Endothelial cell of umbilical vein (primary cell): Measurements from ENCODE around the gene SOX9. TPM values are rescaled to one million over a fixed set of nuclear protein-coding genes. Genes with fewer than 3 reads are reported as not detected.

Experiments
- BruUV-seq: library from RNA; stranded (reverse); fragments of 400-500 nt; replicated peaks from 2 replicates; lab custom pipeline; 2021; lab: Mats Ljungman, UMichigan
- CTCF ChIA-PET: fragments of 300-600, 350-600 bp; sonication (Branson Sonifier 250); formaldehyde crosslinking; loops from one replicate; lab custom pipeline; 2021; ENCODE audit warnings: antibody characterized with exemption, inconsistent platforms; lab: Charles Lee
- POLR2A ChIA-PET: fragments of 300-600, 350-600 bp; sonication (Branson Sonifier 250); formaldehyde crosslinking; loops from one replicate; lab custom pipeline; 2021; ENCODE audit warnings: antibody characterized with exemption, inconsistent platforms; lab: Charles Lee
- DNase-seq: peaks from one replicate; pipeline ENCODE4 v3.0.0-alpha.2; 2011; ENCODE audit warnings: low read depth, low spot score
- FAIRE-seq: peaks from 2 replicates; lab custom pipeline; 2011; peaks lifted over from hg19 to GRCh38; lab: Jason Lieb, UNC
- H2AFZ ChIP-seq: 2 replicates; pipeline ENCODE4 v1.6.0; 2012; ENCODE audit warnings: low read depth, low read length, control low read depth, inconsistent platforms
- H3K27ac ChIP-seq: 2 replicates; pipeline ENCODE4 v1.5.1; 2011; ENCODE audit warnings: low read depth, mild to moderate bottlenecking, control low read depth, low read length, moderate library complexity; ENCODE audit not compliant: insufficient read depth
- H3K27me3 ChIP-seq, 2 experiments: 2 replicates each; pipeline versions ENCODE4 v1.6.0 to v1.6.1; 2011; ENCODE audit warnings: low read length in 2 of 2, mixed read lengths in 1 of 2; ENCODE audit not compliant: control insufficient read depth in 2 of 2, insufficient read depth in 2 of 2
- H3K36me3 ChIP-seq, 2 experiments: 2 replicates in 1 of 2; 3 replicates in 1 of 2; pipeline ENCODE4 v1.5.1; 2011; ENCODE audit warnings: low read length in 2 of 2, mild to moderate bottlenecking in 1 of 2, moderate library complexity in 1 of 2; ENCODE audit not compliant: control insufficient read depth in 2 of 2, insufficient read depth in 2 of 2; ENCODE audit errors: extremely low read depth in 1 of 2
- H3K4me1 ChIP-seq: 3 replicates; pipeline ENCODE4 v1.5.1; 2011; ENCODE audit warnings: mild to moderate bottlenecking, low read length; ENCODE audit not compliant: control insufficient read depth, insufficient read depth; ENCODE audit errors: extremely low read depth
- H3K4me2 ChIP-seq: 2 replicates; pipeline ENCODE4 v1.6.1; 2011; ENCODE audit warnings: low read length, control low read depth, mixed read lengths; ENCODE audit not compliant: insufficient read depth
- H3K4me3 ChIP-seq, 3 experiments: fragments of 200-600 bp in 1 of 3; sonication (generic), shearing (Covaris generic) in 1 of 3; replicated peaks in 1 of 3; 2 replicates each; pipeline ENCODE4 v1.5.1; 2011 to 2016; ENCODE audit warnings: control low read depth in 3 of 3, low read length in 3 of 3, mild to moderate bottlenecking in 2 of 3, inconsistent platforms in 1 of 3, low read depth in 1 of 3, moderate library complexity in 1 of 3; ENCODE audit not compliant: insufficient read depth in 1 of 3
- H3K79me2 ChIP-seq: 2 replicates; pipeline ENCODE4 v1.6.0; 2012; ENCODE audit warnings: low read length, inconsistent platforms; ENCODE audit not compliant: control insufficient read depth, insufficient read depth
- H3K9ac ChIP-seq: replicated peaks from 2 replicates; pipeline ENCODE3; 2011; ENCODE audit warnings: low read length, control low read depth; ENCODE audit not compliant: insufficient read depth; ENCODE audit errors: extremely low read depth
- H3K9me1 ChIP-seq: replicated peaks from 3 replicates; pipeline ENCODE4 v1.6.0; 2011; ENCODE audit warnings: mild to moderate bottlenecking, low read length; ENCODE audit not compliant: control insufficient read depth, insufficient read depth; ENCODE audit errors: extremely low read depth
- H3K9me3 ChIP-seq: replicated peaks from 2 replicates; pipeline ENCODE4 v1.5.1; 2012; ENCODE audit warnings: low read length, inconsistent platforms; ENCODE audit not compliant: control insufficient read depth, insufficient read depth
- H4K20me1 ChIP-seq: replicated peaks from 2 replicates; pipeline ENCODE3; 2011; ENCODE audit warnings: mild to moderate bottlenecking, low read length; ENCODE audit not compliant: control insufficient read depth, insufficient read depth; ENCODE audit errors: extremely low read depth
- EZH2 ChIP-seq: IDR thresholded peaks from 2 replicates; pipeline ENCODE4 v1.6.1; 2012; ENCODE audit warnings: borderline replicate concordance, low read depth, mild to moderate bottlenecking, moderate library complexity, low read length, inconsistent platforms; ENCODE audit not compliant: severe bottlenecking
- FOS ChIP-seq: IDR thresholded peaks from 2 replicates; pipeline ENCODE4 v1.6.1; 2011; ENCODE audit warnings: mild to moderate bottlenecking, low read length, moderate library complexity, borderline replicate concordance; ENCODE audit not compliant: insufficient read depth
- GATA2 ChIP-seq: IDR thresholded peaks from 2 replicates; pipeline ENCODE4 v1.7.0; 2011; ENCODE audit warnings: low read depth, mild to moderate bottlenecking, moderate library complexity, mixed read lengths, low read length; ENCODE audit not compliant: insufficient read length, insufficient read depth
- JUN ChIP-seq: IDR thresholded peaks from 2 replicates; pipeline ENCODE4 v1.6.1; 2011; ENCODE audit warnings: borderline replicate concordance, low read depth; ENCODE audit not compliant: insufficient read length, insufficient read depth
- MYC ChIP-seq: IDR thresholded peaks from one replicate; pipeline ENCODE4 v1.6.1; 2011; ENCODE audit warnings: mild to moderate bottlenecking, low read depth, low read length
- POLR2A ChIP-seq: IDR thresholded peaks from 2 replicates; pipeline ENCODE4 v1.6.1; 2012; ENCODE audit warnings: low read depth, mild to moderate bottlenecking, control low read depth, low read length
- POLR2AphosphoS5 ChIP-seq: IDR thresholded peaks from 2 replicates; pipeline ENCODE4 v1.6.1; 2012; ENCODE audit warnings: low read depth, mild to moderate bottlenecking, control low read depth, low read length, moderate library complexity; ENCODE audit not compliant: insufficient read depth
- dilution Hi-C: fragments of 300-500 bp; cut with MboI; formaldehyde crosslinking; loops from one replicate; pipeline ENCODE4 v1.15.0; 2019; ENCODE audit warnings: low sequenced_read_pairs; ENCODE audit not compliant: extremely low pct_ligation_motif_present
- intact Hi-C: fragments of 100-400 bp; cut with micrococcal nuclease; formaldehyde crosslinking; loops from one replicate; pipeline ENCODE4 v1.10.0; 2022
- polyA plus RNA-seq, 4 experiments: library from polyadenylated mRNA; depleted of rRNA in 3 of 4; stranded (reverse) in 3 of 4; unstranded in 1 of 4; fragments of >200 nt; gene quantifications; 2 replicates each; pipeline versions ENCODE4 v1.2.1 to v1.2.3, GENCODE V29; 2011 to 2012; ENCODE audit warnings: missing spikeins in 1 of 4
- total RNA-seq: library from RNA; stranded (reverse); gene quantifications from 2 replicates; pipeline ENCODE4 v1.2.3, GENCODE V29; 2021
- TF ChIP-seq, protein P1 (sequence below), 2 donors: IDR thresholded peaks; 1 replicate in 1 of 2; 2 replicates in 1 of 2; pipeline ENCODE4 v1.5.1; 2011; ENCODE audit warnings: low read length in 2 of 2, mild to moderate bottlenecking in 2 of 2, moderate library complexity in 2 of 2, control low read depth in 1 of 2, inconsistent platforms in 1 of 2, low read depth in 1 of 2; ENCODE audit not compliant: insufficient read depth in 1 of 2; ENCODE audit errors: extremely low read depth in 1 of 2
- TF ChIP-seq, protein P2 (sequence below): IDR thresholded peaks from 2 replicates; pipeline ENCODE4 v1.6.1; 2011; ENCODE audit not compliant: insufficient read depth, insufficient read length

The SOX9 gene
- total and polyA plus RNA-seq, 2 donors (not counting 3 experiments of a cell fraction or from before 2014, with no cell fraction given): not detected

DNA sequence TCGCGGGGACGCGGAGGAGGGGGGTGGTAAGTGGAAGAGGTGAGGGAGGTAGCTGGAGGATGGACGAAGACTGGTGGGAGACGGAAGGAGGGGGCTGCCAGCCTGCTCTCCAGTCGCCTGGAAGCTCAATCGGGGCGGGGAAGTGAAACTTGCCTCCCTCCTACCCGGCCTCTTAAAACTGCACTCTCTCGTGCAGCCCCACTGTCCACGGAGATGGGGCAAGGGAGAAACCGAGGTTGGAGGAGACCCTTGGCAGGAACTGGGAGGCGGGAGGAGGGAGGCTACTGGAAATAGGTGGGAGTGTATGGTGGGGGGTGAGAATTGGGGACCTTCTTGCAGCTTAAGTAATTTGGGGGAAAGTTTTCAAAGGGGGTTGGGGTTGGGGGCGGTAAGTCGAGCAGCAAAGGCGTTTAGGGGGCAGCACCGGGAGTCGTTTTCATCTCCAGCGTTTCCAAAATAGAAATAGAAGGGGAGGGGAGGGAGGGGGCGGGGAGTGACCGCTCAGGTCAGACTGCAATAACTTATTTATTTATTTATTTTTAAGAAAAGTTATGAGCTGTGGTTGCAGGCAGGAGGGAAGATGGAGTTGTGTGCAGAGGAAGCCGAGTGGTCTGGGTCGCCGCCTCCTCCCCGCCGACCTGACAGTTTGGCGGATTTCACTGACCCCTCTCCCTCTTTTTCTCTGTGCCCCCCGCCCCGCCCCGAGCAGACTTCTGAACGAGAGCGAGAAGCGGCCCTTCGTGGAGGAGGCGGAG lies 1.4 kb downstream of the SOX9 start:
- H3K79me2 ChIP-seq: no peaks in the 10 kb centered on the region
- DNase-seq (no peak), FAIRE-seq (no peak)
- H3K27ac ChIP-seq: no peak overlapping the region
- CTCF ChIA-PET: interaction anchor here (0.9 kb wide), 1 partner anchor 418 kb away, joined by 5 read pairs; no protein-coding TSS in a partner anchor
- TF ChIP-seq, protein P1, sequence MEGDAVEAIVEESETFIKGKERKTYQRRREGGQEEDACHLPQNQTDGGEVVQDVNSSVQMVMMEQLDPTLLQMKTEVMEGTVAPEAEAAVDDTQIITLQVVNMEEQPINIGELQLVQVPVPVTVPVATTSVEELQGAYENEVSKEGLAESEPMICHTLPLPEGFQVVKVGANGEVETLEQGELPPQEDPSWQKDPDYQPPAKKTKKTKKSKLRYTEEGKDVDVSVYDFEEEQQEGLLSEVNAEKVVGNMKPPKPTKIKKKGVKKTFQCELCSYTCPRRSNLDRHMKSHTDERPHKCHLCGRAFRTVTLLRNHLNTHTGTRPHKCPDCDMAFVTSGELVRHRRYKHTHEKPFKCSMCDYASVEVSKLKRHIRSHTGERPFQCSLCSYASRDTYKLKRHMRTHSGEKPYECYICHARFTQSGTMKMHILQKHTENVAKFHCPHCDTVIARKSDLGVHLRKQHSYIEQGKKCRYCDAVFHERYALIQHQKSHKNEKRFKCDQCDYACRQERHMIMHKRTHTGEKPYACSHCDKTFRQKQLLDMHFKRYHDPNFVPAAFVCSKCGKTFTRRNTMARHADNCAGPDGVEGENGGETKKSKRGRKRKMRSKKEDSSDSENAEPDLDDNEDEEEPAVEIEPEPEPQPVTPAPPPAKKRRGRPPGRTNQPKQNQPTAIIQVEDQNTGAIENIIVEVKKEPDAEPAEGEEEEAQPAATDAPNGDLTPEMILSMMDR (IDR thresholded peaks at IDR 0.05; ENCODE audit: extremely low read depth in 1 of 2, insufficient read depth in 1 of 2, low read depth in 1 of 2, low read length in 2 of 2): no peak
- no peak for TF ChIP-seq JUN
- TF ChIP-seq POLR2A: no peak
- TF ChIP-seq FOS: no peak
- no peak for TF ChIP-seq MYC
- no peak for TF ChIP-seq EZH2
- TF ChIP-seq, protein P2, sequence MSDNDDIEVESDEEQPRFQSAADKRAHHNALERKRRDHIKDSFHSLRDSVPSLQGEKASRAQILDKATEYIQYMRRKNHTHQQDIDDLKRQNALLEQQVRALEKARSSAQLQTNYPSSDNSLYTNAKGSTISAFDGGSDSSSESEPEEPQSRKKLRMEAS: no peak
- TF ChIP-seq POLR2AphosphoS5: no peak
- no peak for TF ChIP-seq GATA2
- H3K4me1 ChIP-seq: no peaks in the 10 kb centered on the region
- POLR2A ChIA-PET: no interaction called here
- H3K4me2 ChIP-seq: no peak overlapping the region
- intact Hi-C loops: loop anchor here (5.0 kb wide), 2 partner anchors 415 to 1355 kb away; no protein-coding TSS in a partner anchor
- no peaks in the 10 kb centered on the region for H4K20me1 ChIP-seq
- H3K9me1 ChIP-seq: no peaks in the 10 kb centered on the region
- BruUV-seq: no TSS peak
- no peak overlapping the region for H3K4me3 ChIP-seq
- H3K27me3 ChIP-seq: peaks cover 43 to 69% of the 10 kb centered on the region in 2 experiments
- H3K9ac ChIP-seq: no peak overlapping the region
- no peaks in the 10 kb centered on the region for H3K36me3 ChIP-seq
- dilution Hi-C loops: no loop called here
- H2AFZ ChIP-seq: no peak overlapping the region
- H3K9me3 ChIP-seq: no peaks in the 10 kb centered on the region
